ENCODE measurements around the gene SCAPER. TPM values are rescaled to one million over a fixed set of nuclear protein-coding genes. Genes with fewer than 3 reads are reported as not detected.

SCAPER gene
- total and polyA plus RNA-seq, 2 of the 4 experiments (the other 2 are of a cell fraction), result 2.9 to 9.7 TPM

- no peak overlapping the region for H2BK15ac ChIP-seq (ENCODE audit: low read depth, low read length)
- CTCF ChIA-PET, result no interaction called here
- H3K4me2 ChIP-seq (ENCODE audit: low read depth, low read length), result no peak overlapping the region
- no peak overlapping the region for H3K4ac ChIP-seq (ENCODE audit: low read depth, low read length)
- ATAC-seq (ENCODE audit: low read depth), result no peak
- no peaks in the 10 kb centered on the region for H3K27me3 ChIP-seq (ENCODE audit: control insufficient read depth, insufficient read depth, low read length)
- H4K5ac ChIP-seq (ENCODE audit: low read depth, low read length), result no peak overlapping the region
- H4K20me1 ChIP-seq (ENCODE audit: insufficient read depth, low read length), result no peaks in the 10 kb centered on the region
- no peak overlapping the region for H2AK9ac ChIP-seq (replicated peaks; ENCODE audit: low read depth, low read length, poor library complexity)
- H3K4me1 ChIP-seq (ENCODE audit: control insufficient read depth, insufficient read depth, low read length), result no peaks in the 10 kb centered on the region
- H4K8ac ChIP-seq (ENCODE audit: low read depth in 2 of 2, low read length in 2 of 2), result no peak overlapping the region
- H3K9me1 ChIP-seq (ENCODE audit: insufficient read depth, low read length), result no peaks in the 10 kb centered on the region; the same call in 1 of the 2 replicates
- no peak overlapping the region for H3K27ac ChIP-seq (ENCODE audit: insufficient read depth, low read length)
- H3K56ac ChIP-seq (ENCODE audit: extremely low read depth, insufficient read depth, low read length), result no peak overlapping the region
- no peak overlapping the region for H3K14ac ChIP-seq (replicated peaks; ENCODE audit: low read depth, low read length)
- no peak overlapping the region for H3K23ac ChIP-seq (ENCODE audit: low read depth, low read length)
- POLR2A ChIA-PET (ENCODE audit: unreplicated experiment), result no interaction called here
- H3K9ac ChIP-seq (ENCODE audit: low read depth, low read length), result no peak overlapping the region
- dilution Hi-C loops (cut with HindIII; ENCODE audit: low sequenced_read_pairs, unreplicated experiment), result no loop called here
- intact Hi-C loops (cut with micrococcal nuclease), result loop anchor here (5.0 kb wide), 3 partner anchors 521 to 811 kb away; partner anchors contain the start of gene TMEM266
- no peak overlapping the region for H4K91ac ChIP-seq (ENCODE audit: insufficient read depth, low read depth, low read length)
- H2BK120ac ChIP-seq (ENCODE audit: low read depth, low read length), result no peak overlapping the region
- no TSS peak for BruUV-seq (replicated peaks)
- TF ChIP-seq RAD21 (IDR thresholded peaks at IDR 0.05; ENCODE audit: low read length) (no peak), CEBPB (IDR thresholded peaks at IDR 0.05; ENCODE audit: low read depth, low read length) (no peak), BHLHE40 (IDR thresholded peaks at IDR 0.05; ENCODE audit: low read depth, low read length) (no peak), RFX5 (IDR thresholded peaks at IDR 0.05; ENCODE audit: low read depth, low read length) (no peak), FOS (IDR thresholded peaks at IDR 0.05; ENCODE audit: low read depth, low read length) (no peak), SMC3 (IDR thresholded peaks at IDR 0.05; ENCODE audit: low read depth, low read length) (no peak), MXI1 (IDR thresholded peaks at IDR 0.05; ENCODE audit: borderline replicate concordance, low read depth, low read length) (no peak), MAZ (IDR thresholded peaks at IDR 0.05; ENCODE audit: borderline replicate concordance, low read depth, low read length) (no peak), MAFK (IDR thresholded peaks at IDR 0.05; ENCODE audit: low read depth, low read length) (no peak), NFE2L2 (IDR thresholded peaks at IDR 0.05; ENCODE audit: low read depth, low read length) (no peak), RCOR1 (IDR thresholded peaks at IDR 0.05; ENCODE audit: insufficient replicate concordance, low read length) (no peak)
- TF ChIP-seq, protein P1, sequence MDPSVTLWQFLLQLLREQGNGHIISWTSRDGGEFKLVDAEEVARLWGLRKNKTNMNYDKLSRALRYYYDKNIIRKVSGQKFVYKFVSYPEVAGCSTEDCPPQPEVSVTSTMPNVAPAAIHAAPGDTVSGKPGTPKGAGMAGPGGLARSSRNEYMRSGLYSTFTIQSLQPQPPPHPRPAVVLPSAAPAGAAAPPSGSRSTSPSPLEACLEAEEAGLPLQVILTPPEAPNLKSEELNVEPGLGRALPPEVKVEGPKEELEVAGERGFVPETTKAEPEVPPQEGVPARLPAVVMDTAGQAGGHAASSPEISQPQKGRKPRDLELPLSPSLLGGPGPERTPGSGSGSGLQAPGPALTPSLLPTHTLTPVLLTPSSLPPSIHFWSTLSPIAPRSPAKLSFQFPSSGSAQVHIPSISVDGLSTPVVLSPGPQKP (IDR thresholded peaks at IDR 0.05; ENCODE audit: borderline replicate concordance, low read depth, low read length), result no peak
- TF ChIP-seq, protein P2, sequence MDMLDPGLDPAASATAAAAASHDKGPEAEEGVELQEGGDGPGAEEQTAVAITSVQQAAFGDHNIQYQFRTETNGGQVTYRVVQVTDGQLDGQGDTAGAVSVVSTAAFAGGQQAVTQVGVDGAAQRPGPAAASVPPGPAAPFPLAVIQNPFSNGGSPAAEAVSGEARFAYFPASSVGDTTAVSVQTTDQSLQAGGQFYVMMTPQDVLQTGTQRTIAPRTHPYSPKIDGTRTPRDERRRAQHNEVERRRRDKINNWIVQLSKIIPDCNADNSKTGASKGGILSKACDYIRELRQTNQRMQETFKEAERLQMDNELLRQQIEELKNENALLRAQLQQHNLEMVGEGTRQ (IDR thresholded peaks at IDR 0.05; ENCODE audit: low read depth, low read length), result no peak
- DNase-seq, result no peak
- H2BK5ac ChIP-seq (ENCODE audit: low read depth, low read length, poor library complexity, severe bottlenecking), result no peak overlapping the region
- H2AK5ac ChIP-seq (ENCODE audit: low read depth, low read length), result no peak overlapping the region
- H2BK20ac ChIP-seq (ENCODE audit: low read depth, low read length), result no peak overlapping the region
- H3K18ac ChIP-seq (ENCODE audit: low read depth, low read length), result no peak overlapping the region
- no peak overlapping the region for H2AFZ ChIP-seq (replicated peaks; ENCODE audit: low read length, poor library complexity)
- in situ Hi-C loops (cut with MboI; ENCODE audit: low sequenced_read_pairs), result loop anchor here (10.0 kb wide), 2 partner anchors 634 to 674 kb away; no protein-coding TSS in a partner anchor
- H3K79me1 ChIP-seq (ENCODE audit: low read depth in 1 of 2, low read length in 2 of 2), result 0 out of 4 replicates have a peak, but pooled peaks cover 0 to 4% of the 10 kb centered on the region in 2 experiments
- H3K9me3 ChIP-seq (ENCODE audit: control insufficient read depth, insufficient read depth, low read length), result no peaks in the 10 kb centered on the region
- no peak overlapping the region for H3K4me3 ChIP-seq (ENCODE audit: insufficient read depth, low read depth, low read length)
- no peaks in the 10 kb centered on the region for H3K36me3 ChIP-seq (ENCODE audit: control insufficient read depth, insufficient read depth, low read length)
Measured at GRCh38 chr15:76868740-76869139, 36.4 kb downstream of the SCAPER start.
